ENCODE measurements around the gene TTYH1.

TTYH1 gene

GRCh38 chr19:54411033-54411432, 4.2 kb upstream of the TTYH1 start:
- Histone ChIP-seq H3K27ac (ENCODE audit: low read depth in 2 of 2, low read length in 2 of 2) (no peak overlapping the region), H3K4me3 (ENCODE audit: low read length in 2 of 2) (no peak overlapping the region), H3K9ac (ENCODE audit: low read depth in 1 of 2, low read length in 2 of 2) (no peak overlapping the region), H3K36me3 (ENCODE audit: control insufficient read depth in 2 of 2, insufficient read depth in 2 of 2, low read length in 2 of 2) (no peaks in the 10 kb centered on the region), H3K4me1 (ENCODE audit: control insufficient read depth in 2 of 2, insufficient read depth in 2 of 2, low read length in 2 of 2) (no peaks in the 10 kb centered on the region), H3K9me3 (ENCODE audit: control insufficient read depth in 2 of 2, low read length in 2 of 2) (no peaks in the 10 kb centered on the region), H3K27me3 (ENCODE audit: control insufficient read depth in 2 of 2, insufficient read depth in 2 of 2, low read length in 2 of 2) (peaks cover 5 to 12% of the 10 kb centered on the region in 2 donors)

- no peak overlapping the region for H3K27ac ChIP-seq (ENCODE audit: low read depth in 2 of 2, low read length in 2 of 2)
- no peaks in the 10 kb centered on the region for H3K4me1 ChIP-seq (ENCODE audit: control insufficient read depth in 2 of 2, insufficient read depth in 2 of 2, low read length in 2 of 2)
- peaks cover 15 to 23% of the 10 kb centered on the region in 2 donors for H3K27me3 ChIP-seq (ENCODE audit: control insufficient read depth in 2 of 2, insufficient read depth in 2 of 2, low read length in 2 of 2)
- H3K9ac ChIP-seq (ENCODE audit: low read depth in 1 of 2, low read length in 2 of 2) = no peak overlapping the region
- no peaks in the 10 kb centered on the region for H3K9me3 ChIP-seq (ENCODE audit: control insufficient read depth in 2 of 2, low read length in 2 of 2)
- no peak overlapping the region for H3K4me3 ChIP-seq (ENCODE audit: low read length in 2 of 2)
- H3K36me3 ChIP-seq (ENCODE audit: control insufficient read depth in 2 of 2, insufficient read depth in 2 of 2, low read length in 2 of 2) = no peaks in the 10 kb centered on the region
Observed at GRCh38 chr19:54412877-54413276, 2.4 kb upstream of the TTYH1 start.

DNA sequence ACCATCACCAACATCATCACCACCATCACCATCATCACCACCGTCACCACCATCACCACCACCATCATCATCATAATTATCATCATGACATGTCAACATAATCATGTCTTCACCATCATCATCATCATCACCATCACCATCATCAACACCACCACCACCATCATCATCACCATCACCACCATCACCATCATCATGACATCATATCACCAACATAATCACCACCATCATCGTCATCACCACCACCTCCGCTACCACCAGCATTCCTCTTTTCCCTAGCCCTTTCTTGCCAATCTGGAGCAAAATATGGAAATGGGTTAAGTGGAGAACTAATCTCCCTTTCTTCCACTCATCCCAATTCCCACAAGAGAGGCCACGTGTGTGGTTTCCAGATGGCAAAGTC, 1.1 kb upstream of the TTYH1 start:
- no peak overlapping the region for H3K27ac ChIP-seq (ENCODE audit: low read depth in 2 of 2, low read length in 2 of 2)

GRCh38 chr19:54415901-54416673, 823 bp downstream of the TTYH1 start:
- Histone ChIP-seq H3K27ac (ENCODE audit: low read depth in 2 of 2, low read length in 2 of 2) (no peak overlapping the region), H3K27me3 (ENCODE audit: control insufficient read depth in 2 of 2, insufficient read depth in 2 of 2, low read length in 2 of 2) (peaks cover 22 to 29% of the 10 kb centered on the region in 2 donors), H3K9ac (ENCODE audit: low read depth in 1 of 2, low read length in 2 of 2) (no peak overlapping the region)

More for the DNA sequence above, 1.1 kb upstream of the TTYH1 start:
- H3K9ac ChIP-seq (ENCODE audit: low read depth in 1 of 2, low read length in 2 of 2) = no peak overlapping the region
- H3K4me1 ChIP-seq (ENCODE audit: control insufficient read depth in 2 of 2, insufficient read depth in 2 of 2, low read length in 2 of 2) = no peaks in the 10 kb centered on the region
- H3K9me3 ChIP-seq (ENCODE audit: control insufficient read depth in 2 of 2, low read length in 2 of 2) = no peaks in the 10 kb centered on the region
- H3K36me3 ChIP-seq (ENCODE audit: control insufficient read depth in 2 of 2, insufficient read depth in 2 of 2, low read length in 2 of 2) = no peaks in the 10 kb centered on the region
- H3K4me3 ChIP-seq (ENCODE audit: low read length in 2 of 2) = no peak overlapping the region
- H3K27me3 ChIP-seq (ENCODE audit: control insufficient read depth in 2 of 2, insufficient read depth in 2 of 2, low read length in 2 of 2) = peaks cover 15 to 25% of the 10 kb centered on the region in 2 donors

DNA sequence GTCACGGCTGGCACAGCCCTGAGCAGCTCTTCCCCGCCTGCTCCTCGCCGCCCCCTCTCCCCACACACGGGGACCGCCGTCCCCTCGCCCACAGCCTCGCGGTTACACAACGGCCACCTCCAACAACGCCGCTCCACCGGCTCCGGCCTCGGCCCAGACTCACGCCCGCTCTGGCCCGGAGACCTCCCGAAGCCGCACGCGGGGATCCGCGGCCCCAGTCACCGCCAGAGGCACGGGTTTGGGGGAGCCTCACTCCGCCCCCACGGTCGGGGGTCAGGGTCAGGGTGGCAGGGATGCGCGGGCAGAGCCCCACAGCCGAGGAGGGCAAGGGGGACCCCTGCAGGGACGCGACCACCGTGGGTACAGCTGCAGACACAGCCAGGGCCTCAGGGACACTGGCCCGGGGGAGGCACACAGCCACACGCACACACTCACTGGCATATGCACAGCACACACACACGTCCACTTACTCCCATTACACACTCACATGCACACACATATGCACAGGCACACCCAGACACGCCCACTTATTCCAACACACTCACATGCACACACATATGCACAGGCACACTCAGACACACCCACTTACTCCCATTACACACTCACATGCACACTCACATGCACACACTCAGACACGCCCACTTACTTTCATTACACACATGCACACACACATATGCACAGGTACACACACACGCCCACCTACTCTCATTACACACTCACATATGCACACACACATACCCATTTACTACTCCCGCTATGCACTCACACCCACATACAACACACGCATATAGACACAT, 1.6 kb downstream of the TTYH1 start:
- H3K4me1 ChIP-seq (ENCODE audit: control insufficient read depth in 2 of 2, insufficient read depth in 2 of 2, low read length in 2 of 2) = no peaks in the 10 kb centered on the region

More at GRCh38 chr19:54415901-54416673, 823 bp downstream of the TTYH1 start:
- no peaks in the 10 kb centered on the region for H3K36me3 ChIP-seq (ENCODE audit: control insufficient read depth in 2 of 2, insufficient read depth in 2 of 2, low read length in 2 of 2)
- no peaks in the 10 kb centered on the region for H3K4me1 ChIP-seq (ENCODE audit: control insufficient read depth in 2 of 2, insufficient read depth in 2 of 2, low read length in 2 of 2)
- no peak overlapping the region for H3K4me3 ChIP-seq (ENCODE audit: low read length in 2 of 2)
- no peaks in the 10 kb centered on the region for H3K9me3 ChIP-seq (ENCODE audit: control insufficient read depth in 2 of 2, low read length in 2 of 2)

DNA sequence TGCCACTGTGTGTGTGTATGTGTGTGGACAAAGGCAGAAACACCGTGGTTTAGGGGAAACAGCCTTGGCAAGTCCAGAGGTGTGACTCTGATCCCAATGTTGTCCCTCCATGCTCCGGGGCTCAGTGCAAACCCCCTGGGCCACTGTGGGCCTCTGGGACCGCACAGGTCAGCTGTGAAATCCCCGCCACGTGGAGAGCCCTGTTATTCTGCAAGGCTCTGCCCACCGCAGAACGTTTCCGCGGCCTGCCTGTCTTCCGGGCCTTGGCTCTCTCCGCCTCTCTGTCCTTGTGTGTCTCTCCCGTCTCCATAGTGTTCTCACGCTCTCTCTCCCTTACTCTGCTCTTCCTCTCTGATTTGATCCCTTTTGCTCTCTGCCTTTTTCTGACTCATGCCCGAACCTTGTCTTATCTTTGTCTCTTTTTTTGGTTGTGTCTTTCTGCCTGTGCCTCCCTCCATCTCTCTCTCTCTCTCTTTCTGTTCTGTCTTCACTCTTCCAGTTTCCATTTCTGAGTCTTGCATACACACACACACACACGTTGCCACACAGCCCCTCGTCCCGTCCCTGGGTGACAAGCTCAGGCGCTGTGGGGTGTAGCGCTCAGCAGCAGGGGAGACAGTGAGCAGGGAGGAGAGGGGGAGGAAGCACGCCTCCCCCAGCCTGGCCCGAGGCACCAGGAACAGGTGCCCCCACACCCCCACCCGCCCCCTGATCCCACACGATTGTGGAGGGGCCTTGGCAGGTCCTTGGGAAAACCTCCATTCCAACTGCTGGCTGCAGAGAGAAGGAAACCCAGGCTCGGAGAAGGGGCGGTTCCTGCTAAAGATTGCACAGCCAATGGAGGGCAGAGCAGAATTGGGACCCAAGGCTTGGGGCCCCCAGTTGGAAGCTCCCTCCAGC, 3.0 kb downstream of the TTYH1 start:
- H3K27ac ChIP-seq (ENCODE audit: low read depth in 2 of 2, low read length in 2 of 2) = no peak overlapping the region
- H3K4me3 ChIP-seq (ENCODE audit: low read length in 2 of 2) = no peak overlapping the region
- no peaks in the 10 kb centered on the region for H3K4me1 ChIP-seq (ENCODE audit: control insufficient read depth in 2 of 2, insufficient read depth in 2 of 2, low read length in 2 of 2)
- H3K9ac ChIP-seq (ENCODE audit: low read depth in 1 of 2, low read length in 2 of 2) = no peak overlapping the region
- H3K36me3 ChIP-seq (ENCODE audit: control insufficient read depth in 2 of 2, insufficient read depth in 2 of 2, low read length in 2 of 2) = no peaks in the 10 kb centered on the region
- H3K9me3 ChIP-seq (ENCODE audit: control insufficient read depth in 2 of 2, low read length in 2 of 2) = no peaks in the 10 kb centered on the region
- H3K27me3 ChIP-seq (ENCODE audit: control insufficient read depth in 2 of 2, insufficient read depth in 2 of 2, low read length in 2 of 2) = peaks cover 22 to 31% of the 10 kb centered on the region in 2 donors

More for the DNA sequence above, 1.6 kb downstream of the TTYH1 start:
- no peak overlapping the region for H3K9ac ChIP-seq (ENCODE audit: low read depth in 1 of 2, low read length in 2 of 2)
- no peak overlapping the region for H3K4me3 ChIP-seq (ENCODE audit: low read length in 2 of 2)
- peaks cover 22 to 30% of the 10 kb centered on the region in 2 donors for H3K27me3 ChIP-seq (ENCODE audit: control insufficient read depth in 2 of 2, insufficient read depth in 2 of 2, low read length in 2 of 2)
- no peaks in the 10 kb centered on the region for H3K36me3 ChIP-seq (ENCODE audit: control insufficient read depth in 2 of 2, insufficient read depth in 2 of 2, low read length in 2 of 2)
- H3K27ac ChIP-seq (ENCODE audit: low read depth in 2 of 2, low read length in 2 of 2) = no peak overlapping the region
- H3K9me3 ChIP-seq (ENCODE audit: control insufficient read depth in 2 of 2, low read length in 2 of 2) = no peaks in the 10 kb centered on the region

DNA sequence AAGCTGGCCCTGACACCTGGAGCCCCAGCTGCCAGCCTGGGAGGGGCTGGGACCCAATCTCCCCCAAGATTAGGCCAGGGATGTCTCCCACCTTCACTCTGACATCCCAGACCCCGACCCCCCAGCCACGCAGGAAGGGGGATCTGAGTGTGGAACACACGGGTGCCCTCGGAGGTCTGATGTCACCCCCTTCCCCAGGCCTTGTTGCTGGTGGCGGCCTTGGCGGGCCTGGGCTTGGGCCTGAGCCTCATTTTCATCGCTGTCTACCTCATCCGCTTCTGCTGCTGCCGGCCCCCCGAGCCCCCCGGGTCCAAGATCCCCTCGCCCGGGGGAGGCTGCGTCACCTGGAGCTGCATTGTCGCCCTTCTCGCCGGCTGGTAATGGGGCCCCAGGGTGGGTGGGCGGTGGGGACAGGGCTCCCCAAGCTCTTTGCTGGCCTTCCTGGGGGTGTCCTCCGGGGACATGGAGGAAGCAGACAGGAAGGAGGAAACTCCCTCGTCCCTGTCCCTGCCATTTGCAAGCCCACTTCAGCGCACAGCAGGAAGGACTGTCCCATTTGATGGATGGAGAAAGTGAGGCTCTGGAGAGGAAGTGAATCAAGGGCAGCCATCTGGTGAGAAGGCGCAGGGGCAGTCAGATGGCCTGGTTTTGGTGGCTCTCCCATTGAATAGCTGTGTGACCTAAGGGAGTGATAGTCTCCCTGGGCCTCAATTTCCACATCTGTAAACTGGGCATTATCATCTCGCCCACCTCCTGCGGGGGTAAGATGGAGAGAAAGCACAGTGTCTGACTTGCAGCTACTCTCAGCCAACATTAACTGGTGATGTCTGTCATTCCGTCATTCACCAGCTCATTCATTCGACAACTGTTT, 3.9 kb downstream of the TTYH1 start:
- H3K4me3 ChIP-seq (ENCODE audit: low read length in 2 of 2) = no peak overlapping the region
- H3K4me1 ChIP-seq (ENCODE audit: control insufficient read depth in 2 of 2, insufficient read depth in 2 of 2, low read length in 2 of 2) = no peaks in the 10 kb centered on the region
- peaks cover 22 to 31% of the 10 kb centered on the region in 2 donors for H3K27me3 ChIP-seq (ENCODE audit: control insufficient read depth in 2 of 2, insufficient read depth in 2 of 2, low read length in 2 of 2)
- H3K36me3 ChIP-seq (ENCODE audit: control insufficient read depth in 2 of 2, insufficient read depth in 2 of 2, low read length in 2 of 2) = no peaks in the 10 kb centered on the region
- H3K27ac ChIP-seq (ENCODE audit: low read depth in 2 of 2, low read length in 2 of 2) = no peak overlapping the region
- no peak overlapping the region for H3K9ac ChIP-seq (ENCODE audit: low read depth in 1 of 2, low read length in 2 of 2)
- H3K9me3 ChIP-seq (ENCODE audit: control insufficient read depth in 2 of 2, low read length in 2 of 2) = no peaks in the 10 kb centered on the region

GRCh38 chr19:54420068-54420382, 4.8 kb downstream of the TTYH1 start:
- H3K4me1 ChIP-seq (ENCODE audit: control insufficient read depth in 2 of 2, insufficient read depth in 2 of 2, low read length in 2 of 2) = no peaks in the 10 kb centered on the region
- H3K27ac ChIP-seq (ENCODE audit: low read depth in 2 of 2, low read length in 2 of 2) = no peak overlapping the region
- H3K4me3 ChIP-seq (ENCODE audit: low read length in 2 of 2) = no peak overlapping the region
- H3K9me3 ChIP-seq (ENCODE audit: control insufficient read depth in 2 of 2, low read length in 2 of 2) = no peaks in the 10 kb centered on the region
- H3K36me3 ChIP-seq (ENCODE audit: control insufficient read depth in 2 of 2, insufficient read depth in 2 of 2, low read length in 2 of 2) = no peaks in the 10 kb centered on the region
- no peak overlapping the region for H3K9ac ChIP-seq (ENCODE audit: low read depth in 1 of 2, low read length in 2 of 2)
- peaks cover 20 to 24% of the 10 kb centered on the region in 2 donors for H3K27me3 ChIP-seq (ENCODE audit: control insufficient read depth in 2 of 2, insufficient read depth in 2 of 2, low read length in 2 of 2)

DNA sequence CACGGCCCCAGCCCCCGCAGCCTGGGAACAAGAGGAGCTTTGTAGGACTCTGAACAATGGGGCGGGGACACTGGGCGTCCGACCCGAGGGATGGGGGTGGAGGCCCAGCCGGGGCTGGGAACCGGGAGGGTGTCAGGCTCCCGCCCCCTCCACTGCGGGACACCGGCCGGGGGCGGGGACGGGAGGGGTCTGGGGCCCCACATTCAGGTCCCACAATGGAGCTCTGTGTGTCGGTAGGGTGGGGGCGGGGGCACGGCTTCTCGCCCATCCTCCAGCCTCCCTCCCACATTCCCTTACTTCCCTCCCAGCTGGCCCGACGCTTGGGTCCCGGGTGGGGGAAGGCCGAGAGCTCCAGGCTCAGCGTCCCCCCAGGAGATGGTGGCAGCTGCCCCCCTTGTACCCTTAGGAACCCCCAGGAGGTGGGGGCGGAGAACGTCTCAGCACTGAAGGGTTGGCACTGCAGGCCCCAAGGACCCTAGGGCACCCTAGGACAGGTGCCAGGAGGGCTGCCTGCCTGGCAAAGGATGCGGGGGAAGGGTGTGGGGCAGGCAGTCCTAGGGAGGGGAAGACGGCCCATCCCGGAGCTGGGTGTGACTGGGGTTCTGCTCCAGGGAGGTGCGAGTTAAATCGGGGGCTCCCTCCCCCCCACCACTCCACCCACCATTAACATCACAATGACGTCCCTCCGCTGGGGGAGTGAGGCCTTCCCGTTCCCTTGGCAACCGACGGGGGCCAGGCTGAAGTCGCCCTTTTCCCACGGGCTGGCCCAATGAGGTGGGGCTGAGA, 5.3 kb downstream of the TTYH1 start:
- H3K9me3 ChIP-seq (ENCODE audit: control insufficient read depth in 2 of 2, low read length in 2 of 2) = no peaks in the 10 kb centered on the region
- H3K9ac ChIP-seq (ENCODE audit: low read depth in 1 of 2, low read length in 2 of 2) = no peak overlapping the region
- no peaks in the 10 kb centered on the region for H3K4me1 ChIP-seq (ENCODE audit: control insufficient read depth in 2 of 2, insufficient read depth in 2 of 2, low read length in 2 of 2)
- H3K4me3 ChIP-seq (ENCODE audit: low read length in 2 of 2) = no peak overlapping the region
- peaks cover 20 to 24% of the 10 kb centered on the region in 2 donors for H3K27me3 ChIP-seq (ENCODE audit: control insufficient read depth in 2 of 2, insufficient read depth in 2 of 2, low read length in 2 of 2)
- H3K36me3 ChIP-seq (ENCODE audit: control insufficient read depth in 2 of 2, insufficient read depth in 2 of 2, low read length in 2 of 2) = no peaks in the 10 kb centered on the region
- H3K27ac ChIP-seq (ENCODE audit: low read depth in 2 of 2, low read length in 2 of 2) = no peak overlapping the region
